ENCODE measurements around the gene GALNS. TPM values are rescaled to one million over a fixed set of nuclear protein-coding genes. Genes with fewer than 3 reads are reported as not detected.

Gene GALNS, protein sequence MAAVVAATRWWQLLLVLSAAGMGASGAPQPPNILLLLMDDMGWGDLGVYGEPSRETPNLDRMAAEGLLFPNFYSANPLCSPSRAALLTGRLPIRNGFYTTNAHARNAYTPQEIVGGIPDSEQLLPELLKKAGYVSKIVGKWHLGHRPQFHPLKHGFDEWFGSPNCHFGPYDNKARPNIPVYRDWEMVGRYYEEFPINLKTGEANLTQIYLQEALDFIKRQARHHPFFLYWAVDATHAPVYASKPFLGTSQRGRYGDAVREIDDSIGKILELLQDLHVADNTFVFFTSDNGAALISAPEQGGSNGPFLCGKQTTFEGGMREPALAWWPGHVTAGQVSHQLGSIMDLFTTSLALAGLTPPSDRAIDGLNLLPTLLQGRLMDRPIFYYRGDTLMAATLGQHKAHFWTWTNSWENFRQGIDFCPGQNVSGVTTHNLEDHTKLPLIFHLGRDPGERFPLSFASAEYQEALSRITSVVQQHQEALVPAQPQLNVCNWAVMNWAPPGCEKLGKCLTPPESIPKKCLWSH
- total RNA-seq: 10 to 100 TPM; 14.1 to 30.1 (median 21.6) TPM
- 10 to 100 TPM; 14.0 to 40.4 TPM for polyA plus RNA-seq
- long read RNA-seq, donor 1, full-length matches to known transcripts: 57 of 86 reads
- long read RNA-seq, donor 1, partial matches to known transcripts: 5 of 86 reads
- long read RNA-seq, donor 1, other reads (novel, unspliced or antisense): 24 of 86 reads
- long read RNA-seq, donor 2, transcript GALNS-201 (14 exons, 2,363 nt): major isoform, 5 of 9 reads
- long read RNA-seq, donor 2, partial matches to known transcripts: 0 of 9 reads
- long read RNA-seq, donor 2, other reads (novel, unspliced or antisense): 0 of 9 reads
- long read RNA-seq, donor 3, transcript GALNS-201 (14 exons, 2,363 nt): major isoform, 13 of 42 reads
- long read RNA-seq, donor 3, partial matches to known transcripts: 6 of 42 reads
- long read RNA-seq, donor 3, other reads (novel, unspliced or antisense): 19 of 42 reads

GRCh38 chr16:88856828-88857727 lies at the start of gene GALNS, which contains the start of gene TRAPPC2L:
Gene GALNS (minus strand): TSS chr16:88856947. CDS start chr16:88856877, 70 bp downstream.
Gene TRAPPC2L (plus strand): TSS chr16:88857127. CDS start chr16:88857151, 24 bp downstream.
- H3K4me1 ChIP-seq (ENCODE audit: insufficient read depth): peaks cover 5% of the 10 kb centered on the region
- no peaks in the 10 kb centered on the region for H3K9me3 ChIP-seq
- no peaks in the 10 kb centered on the region for H3K36me3 ChIP-seq
- TF ChIP-seq EP300 (IDR thresholded peaks at IDR 0.05): no peak
- TF ChIP-seq POLR2A (IDR thresholded peaks at IDR 0.05): peak; percentile 67
- TF ChIP-seq CTCF (IDR thresholded peaks at IDR 0.05): peak in 1 of 3 donors; percentile 22
- intact Hi-C loops (cut with DNase I): loop anchor here in 3 of 4 donors (2.0 to 5.0 kb wide), 3 partner anchors 40 to 45 kb away; partner anchors contain the start of gene APRT (in 1 of the 3)
- peak within 1 kb of the TSS; percentile 10 to 73 for H3K27ac ChIP-seq
- DNase-seq: peak; percentile 99 to 100 (median 100)
- 0% methylated on average over 61 to 87 of the region's 87 CpGs for WGBS, 3 donors
- peak within 1 kb of the TSS; percentile 75 for H3K4me3 ChIP-seq
- H3K27me3 ChIP-seq: no peaks in the 10 kb centered on the region

DNA sequence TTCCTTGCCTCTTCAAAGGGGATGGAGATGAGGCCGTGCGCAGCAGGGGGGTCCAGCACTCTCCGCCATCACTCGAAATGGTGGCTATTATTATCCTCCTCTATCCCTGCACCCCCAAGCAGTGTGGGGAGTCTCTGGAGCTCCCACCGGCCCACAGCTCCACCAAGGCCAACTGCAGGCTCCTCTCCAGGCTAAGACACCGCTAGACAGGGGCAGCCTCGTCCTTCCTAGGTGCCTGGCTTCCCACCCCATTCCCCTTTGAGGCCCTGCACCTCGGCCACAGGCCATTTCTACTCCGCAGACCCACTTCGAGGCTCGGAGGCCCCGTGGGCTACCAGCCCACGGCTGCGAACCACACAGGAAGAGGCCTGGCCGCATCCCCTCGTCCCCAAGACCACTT lies 49.3 kb upstream of the GALNS start:
- TF ChIP-seq POLR2A (IDR thresholded peaks at IDR 0.05): no peak
- no peak for TF ChIP-seq CTCF (IDR thresholded peaks at IDR 0.05)
- no peak for TF ChIP-seq EP300 (IDR thresholded peaks at IDR 0.05)
- H3K4me1 ChIP-seq (ENCODE audit: insufficient read depth): no peaks in the 10 kb centered on the region
- intact Hi-C loops (cut with DNase I): no loop called here
- H3K36me3 ChIP-seq: no peaks in the 10 kb centered on the region
- H3K27me3 ChIP-seq: no peaks in the 10 kb centered on the region
- H3K4me3 ChIP-seq: no peak overlapping the region
- WGBS, 3 donors: 73 to 83% (median 74%) methylated on average over 14 to 16 of the region's 16 CpGs
- no peaks in the 10 kb centered on the region for H3K9me3 ChIP-seq
- no peak for DNase-seq
- no peak overlapping the region for H3K27ac ChIP-seq

DNA sequence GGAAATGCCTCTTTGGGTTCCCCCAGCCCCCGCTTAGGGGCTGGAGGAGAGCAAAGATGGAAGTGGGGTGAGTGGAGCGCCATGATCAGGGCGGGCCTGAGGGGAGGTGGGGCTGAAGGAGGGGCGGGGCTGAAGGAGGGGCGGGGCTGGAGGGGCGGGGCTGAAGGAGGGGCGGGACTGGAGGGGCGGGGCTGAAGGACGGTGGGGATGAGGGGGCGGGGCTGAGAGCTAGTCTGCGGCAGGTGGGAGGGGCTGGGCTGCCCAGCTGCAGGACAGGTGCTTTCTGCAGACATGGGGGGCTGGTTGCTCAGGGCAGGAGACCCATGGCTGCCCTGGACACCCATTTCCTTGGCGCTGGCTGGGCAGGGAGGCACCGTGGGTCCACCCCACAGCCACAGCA lies 48.8 kb upstream of the GALNS start:
- H3K4me3 ChIP-seq: no peak overlapping the region
- H3K9me3 ChIP-seq: no peaks in the 10 kb centered on the region
- no peaks in the 10 kb centered on the region for H3K4me1 ChIP-seq (ENCODE audit: insufficient read depth)
- TF ChIP-seq EP300 (IDR thresholded peaks at IDR 0.05) (no peak), POLR2A (IDR thresholded peaks at IDR 0.05) (no peak), CTCF (IDR thresholded peaks at IDR 0.05) (no peak)
- no peaks in the 10 kb centered on the region for H3K36me3 ChIP-seq
- H3K27me3 ChIP-seq: no peaks in the 10 kb centered on the region
- intact Hi-C loops (cut with DNase I): no loop called here
- 23 to 40% (median 33%) methylated on average over 5 to 12 of the region's 13 CpGs for WGBS, 3 donors
- no peak for DNase-seq
- H3K27ac ChIP-seq: no peak overlapping the region
